ENCODE data around the gene NBEAL1.
"Not testable (repeated sequence)": the region's sequence is repeated elsewhere in the genome, so short reads cannot be mapped to it uniquely, and the experiment has no call there.

The NBEAL1 gene

GRCh38 chr2:203014456-203015199 is at the start of gene NBEAL1:
Gene NBEAL1 (plus strand): TSS chr2:203014875. CDS start chr2:203016385, 1,510 bp downstream.
- no peak for TF ChIP-seq CTCF (IDR thresholded peaks at IDR 0.05; ENCODE audit: low read depth, low read length, missing control alignments)
- Histone ChIP-seq H3K4me3 (ENCODE audit: low read depth, low read length) (peak within 1 kb of the TSS; percentile 92), H3K27me3 (replicated peaks) (no peaks in the 10 kb centered on the region), H3K36me3 (replicated peaks) (no peaks in the 10 kb centered on the region), H3K27ac (peak within 1 kb of the TSS; percentile 92)
- peak; percentile 98 for DNase-seq
- in situ Hi-C loops (cut with HindIII; ENCODE audit: low pct_ligation_motif_present, low sequenced_read_pairs), result no loop called here

GRCh38 chr2:202965810-202966460 is 48.7 kb upstream of the NBEAL1 start:
- H3K27me3 ChIP-seq (replicated peaks), result no peaks in the 10 kb centered on the region
- peak overlapping the region; percentile 29 for H3K27ac ChIP-seq
- H3K36me3 ChIP-seq (replicated peaks), result no peaks in the 10 kb centered on the region
- H3K4me3 ChIP-seq (ENCODE audit: low read depth, low read length), result no peak overlapping the region
- in situ Hi-C loops (cut with HindIII; ENCODE audit: low pct_ligation_motif_present, low sequenced_read_pairs), result no loop called here
- peak; percentile 69 for DNase-seq
- TF ChIP-seq CTCF (IDR thresholded peaks at IDR 0.05; ENCODE audit: low read depth, low read length, missing control alignments), result no peak

- H3K4me3 ChIP-seq (ENCODE audit: low read depth, low read length); DNase-seq; in situ Hi-C loops (cut with HindIII; ENCODE audit: low pct_ligation_motif_present, low sequenced_read_pairs); H3K27ac ChIP-seq; H3K36me3 ChIP-seq (replicated peaks); H3K27me3 ChIP-seq (replicated peaks): not testable (repeated sequence)
Observed at GRCh38 chr2:202969404-202969803, 45.3 kb upstream of the NBEAL1 start.

GRCh38 chr2:202976809-202977208 is 37.9 kb upstream of the NBEAL1 start:
- no peak for TF ChIP-seq CTCF (IDR thresholded peaks at IDR 0.05; ENCODE audit: low read depth, low read length, missing control alignments)
- in situ Hi-C loops (cut with HindIII; ENCODE audit: low pct_ligation_motif_present, low sequenced_read_pairs), result no loop called here
- Histone ChIP-seq H3K36me3 (replicated peaks) (no peaks in the 10 kb centered on the region), H3K27ac (no peak overlapping the region), H3K27me3 (replicated peaks) (no peaks in the 10 kb centered on the region), H3K4me3 (ENCODE audit: low read depth, low read length) (no peak overlapping the region)
- no peak for DNase-seq

GRCh38 chr2:202982779-202983491 is 31.7 kb upstream of the NBEAL1 start:
- no peak overlapping the region for H3K27ac ChIP-seq
- no peak overlapping the region for H3K4me3 ChIP-seq (ENCODE audit: low read depth, low read length)
- DNase-seq, result no peak
- no peak for TF ChIP-seq CTCF (IDR thresholded peaks at IDR 0.05; ENCODE audit: low read depth, low read length, missing control alignments)
- H3K36me3 ChIP-seq (replicated peaks), result no peaks in the 10 kb centered on the region
- in situ Hi-C loops (cut with HindIII; ENCODE audit: low pct_ligation_motif_present, low sequenced_read_pairs), result no loop called here
- no peaks in the 10 kb centered on the region for H3K27me3 ChIP-seq (replicated peaks)

GRCh38 chr2:202989749-202990148 is 24.9 kb upstream of the NBEAL1 start:
- no peak for TF ChIP-seq CTCF (IDR thresholded peaks at IDR 0.05; ENCODE audit: low read depth, low read length, missing control alignments)
- H3K27me3 ChIP-seq (replicated peaks), result no peaks in the 10 kb centered on the region
- in situ Hi-C loops (cut with HindIII; ENCODE audit: low pct_ligation_motif_present, low sequenced_read_pairs), result no loop called here
- no peaks in the 10 kb centered on the region for H3K36me3 ChIP-seq (replicated peaks)
- no peak overlapping the region for H3K4me3 ChIP-seq (ENCODE audit: low read depth, low read length)
- no peak overlapping the region for H3K27ac ChIP-seq
- DNase-seq, result no peak

Measured in brain microvascular endothelial cell (primary cell).